CD14-positive monocyte (primary cell): Measurements from ENCODE around the gene ZNF474. TPM values are rescaled to one million over a fixed set of nuclear protein-coding genes. Genes with fewer than 3 reads are reported as not detected.

Experiments used
- DNase-seq, 3 donors: peaks; one replicate each; pipeline ENCODE4 v3.0.0-alpha.2; 2011 to 2022
- H2AFZ ChIP-seq: 2 replicates; pipeline ENCODE4 v1.6.0; 2012; ENCODE audit warnings: mild to moderate bottlenecking, low read depth, low read length, inconsistent platforms; ENCODE audit not compliant: insufficient read depth, poor library complexity, severe bottlenecking
- H3K27ac ChIP-seq, 2 donors: 1 replicate in 1 of 2; 2 replicates in 1 of 2; pipeline ENCODE4 v1.5.1; 2012 to 2013; ENCODE audit warnings: low read length in 2 of 2, control low read depth in 1 of 2, inconsistent platforms in 1 of 2, low read depth in 1 of 2, mild to moderate bottlenecking in 1 of 2
- H3K27me3 ChIP-seq, 2 donors: one replicate each; pipeline versions ENCODE4 v1.6.0 to v1.6.1; 2011 to 2013; ENCODE audit warnings: low read length in 2 of 2; ENCODE audit not compliant: control insufficient read depth in 2 of 2, insufficient read depth in 2 of 2
- H3K36me3 ChIP-seq, 2 donors: replicated peaks in 1 of 2; 1 replicate in 1 of 2; 2 replicates in 1 of 2; pipeline versions ENCODE4 v1.5.1 to v1.6.1; 2012 to 2013; ENCODE audit warnings: low read length in 2 of 2, control low read depth in 1 of 2, inconsistent platforms in 1 of 2, mild to moderate bottlenecking in 1 of 2; ENCODE audit not compliant: insufficient read depth in 2 of 2, control insufficient read depth in 1 of 2
- H3K4me1 ChIP-seq, 2 donors: 1 replicate in 1 of 2; 2 replicates in 1 of 2; pipeline versions ENCODE4 v1.5.1 to v1.6.1; 2012 to 2013; ENCODE audit warnings: low read length in 2 of 2, control low read depth in 1 of 2, inconsistent platforms in 1 of 2, mild to moderate bottlenecking in 1 of 2, moderate library complexity in 1 of 2; ENCODE audit not compliant: insufficient read depth in 2 of 2, control insufficient read depth in 1 of 2
- H3K4me2 ChIP-seq: replicated peaks from 2 replicates; pipeline ENCODE3; 2012; ENCODE audit warnings: low read length, moderate library complexity, mild to moderate bottlenecking; ENCODE audit not compliant: poor library complexity, severe bottlenecking; ENCODE audit errors: extremely low read depth
- H3K4me3 ChIP-seq, 3 experiments: fragments of 200-600 bp in 1 of 3; sonication (generic) in 1 of 3; replicated peaks in 1 of 3; 1 replicate in 2 of 3; 2 replicates in 1 of 3; pipeline ENCODE4 v1.5.1; 2011 to 2013; ENCODE audit warnings: low read length in 3 of 3, mild to moderate bottlenecking in 3 of 3, control low read depth in 2 of 3, low read depth in 2 of 3, inconsistent platforms in 1 of 3, moderate library complexity in 1 of 3
- H3K79me2 ChIP-seq: 2 replicates; pipeline ENCODE4 v1.6.0; 2012; ENCODE audit warnings: mild to moderate bottlenecking, control low read depth, inconsistent platforms, low read length, moderate library complexity; ENCODE audit not compliant: insufficient read depth
- H3K9ac ChIP-seq: 2 replicates; pipeline ENCODE4 v1.6.0; 2017; ENCODE audit warnings: low read length, mild to moderate bottlenecking; ENCODE audit not compliant: insufficient read depth, poor library complexity, severe bottlenecking
- H3K9me3 ChIP-seq, 2 donors: replicated peaks in 1 of 2; 1 replicate in 1 of 2; 2 replicates in 1 of 2; pipeline versions ENCODE4 v1.5.1 to v1.6.1; 2012 to 2013; ENCODE audit warnings: low read length in 2 of 2, control low read depth in 1 of 2; ENCODE audit not compliant: control insufficient read depth in 1 of 2, insufficient read depth in 1 of 2
- H4K20me1 ChIP-seq: 2 replicates; pipeline ENCODE4 v1.6.0; 2012; ENCODE audit warnings: mild to moderate bottlenecking, low read length, control low read depth, moderate library complexity; ENCODE audit not compliant: insufficient read depth
- H3K27ac Mint-ChIP-seq, 7 donors: one replicate each; pipeline ENCODE4 v1.8.0; 2020; ENCODE audit warnings: mild to moderate bottlenecking in 7 of 7, mixed read lengths in 7 of 7, moderate library complexity in 6 of 7, inconsistent platforms in 2 of 7
- H3K27me3 Mint-ChIP-seq, 3 donors: one replicate each; pipeline ENCODE4 v1.8.0; 2021 to 2022; ENCODE audit warnings: low read depth in 3 of 3, mild to moderate bottlenecking in 3 of 3, mixed read lengths in 3 of 3, moderate library complexity in 3 of 3, inconsistent platforms in 1 of 3
- H3K36me3 Mint-ChIP-seq, 2 donors: one replicate each; pipeline ENCODE4 v1.8.0; 2020; ENCODE audit warnings: mixed read lengths in 2 of 2, inconsistent platforms in 1 of 2, mild to moderate bottlenecking in 1 of 2
- H3K4me1 Mint-ChIP-seq: one replicate; pipeline ENCODE4 v1.8.0; 2020; ENCODE audit warnings: mild to moderate bottlenecking, mixed read lengths
- H3K4me3 Mint-ChIP-seq, 2 donors: one replicate each; pipeline ENCODE4 v1.8.0; 2020; ENCODE audit warnings: mild to moderate bottlenecking in 2 of 2, mixed read lengths in 2 of 2, moderate library complexity in 1 of 2
- H3K9me3 Mint-ChIP-seq, 7 donors: one replicate each; pipeline ENCODE4 v1.8.0; 2020 to 2022; ENCODE audit warnings: mixed read lengths in 7 of 7, mild to moderate bottlenecking in 6 of 7, moderate library complexity in 6 of 7, inconsistent platforms in 2 of 7
- WGBS: methylation state at CpG from one replicate; pipeline ENCODE4 v1.1.5; 2013; ENCODE audit warnings: missing lambda C conversion rate; ENCODE audit not compliant: insufficient coverage; 5-methylcytosine and 5-hydroxymethylcytosine counted together
- intact Hi-C, 2 donors: fragments of 100-400 bp; cut with micrococcal nuclease; formaldehyde crosslinking; loops; one replicate each; pipeline versions ENCODE4 v1.15.0 to v1.15.1; 2023
- polyA plus RNA-seq, 3 donors: library from polyadenylated mRNA; depleted of rRNA in 1 of 3; unstranded in 2 of 3; stranded (reverse) in 1 of 3; fragments of 300-500 nt in 2 of 3; fragments of >200 nt in 1 of 3; fragmentation: Illumina TruSeq in 2 of 3; gene quantifications; 1 replicate in 2 of 3; 2 replicates in 1 of 3; pipeline ENCODE4 v1.2.3, GENCODE V29; 2012 to 2021
- TF ChIP-seq, protein P1 (sequence below): fragments of 200-600 bp; IDR thresholded peaks from one replicate; pipeline ENCODE4 v1.8.0; 2022; ENCODE audit warnings: antibody characterized with exemption, mild to moderate bottlenecking

The ZNF474 gene
- polyA plus RNA-seq, 3 donors, result 0.09 TPM; not detected in 2

DNA sequence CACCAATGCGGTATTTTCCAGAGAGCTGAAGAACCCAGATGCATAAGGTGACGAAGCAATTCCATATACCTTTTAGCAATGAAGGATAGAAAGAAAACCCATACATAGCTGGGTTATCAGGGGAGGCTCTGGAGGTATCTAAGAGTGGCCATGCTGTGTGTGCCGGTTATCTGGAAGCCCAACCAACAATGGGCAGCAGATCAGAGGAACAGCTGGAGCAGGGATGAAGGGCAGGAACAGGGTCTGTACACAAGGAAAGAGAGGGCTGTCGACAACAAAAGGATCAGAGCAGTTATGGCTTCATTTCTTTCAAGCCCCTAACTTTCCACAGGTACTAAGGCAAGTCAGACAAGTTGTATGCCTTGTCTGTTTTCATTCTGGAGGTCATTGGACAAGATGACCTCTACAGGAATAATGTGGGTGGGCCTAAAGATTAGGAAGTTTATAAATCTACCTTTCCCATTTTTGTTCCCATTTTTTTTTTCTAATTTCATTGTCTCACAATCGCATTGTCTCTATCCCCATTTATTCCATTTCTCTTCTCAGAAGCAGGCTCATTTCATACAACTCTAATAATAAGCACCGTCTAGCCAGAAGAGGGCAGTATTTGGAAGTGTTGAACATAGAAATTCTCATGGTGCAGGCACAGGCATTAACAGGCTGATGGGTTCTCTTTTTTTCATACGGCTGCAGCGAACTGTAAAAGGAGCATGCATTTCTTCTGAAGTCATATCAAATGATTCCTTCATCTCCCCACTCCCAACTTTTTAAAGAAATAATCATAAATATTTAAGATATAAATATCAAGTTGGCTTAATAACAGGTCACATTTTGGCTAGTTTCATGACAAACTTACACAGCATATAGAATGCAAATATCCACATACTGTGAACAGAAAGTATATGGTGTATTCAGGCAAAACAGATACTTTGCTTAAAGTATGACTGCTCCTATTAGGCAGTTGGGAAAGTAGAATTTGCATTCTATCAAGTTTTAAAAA is 63.5 kb downstream of the ZNF474 start:
- Histone ChIP-seq H3K79me2 (no peaks in the 10 kb centered on the region), H3K4me2 (no peak overlapping the region), H3K9me3 (no peaks in the 10 kb centered on the region), H3K36me3 (no peaks in the 10 kb centered on the region), H3K9ac (no peak overlapping the region), H3K27ac (no peak overlapping the region), H3K27me3 (no peaks in the 10 kb centered on the region), H3K4me3 (no peak overlapping the region), H2AFZ (no peak overlapping the region), H3K4me1 (no peaks in the 10 kb centered on the region), H4K20me1 (no peaks in the 10 kb centered on the region)
- Mint-ChIP-seq H3K36me3 (no peaks in the 10 kb centered on the region), H3K27me3 (peaks cover 0 to 6% (median 0%) of the 10 kb centered on the region in 3 donors), H3K27ac (no peak overlapping the region), H3K4me1 (no peaks in the 10 kb centered on the region), H3K4me3 (no peak overlapping the region), H3K9me3 (no peaks in the 10 kb centered on the region)
- TF ChIP-seq, protein P1, sequence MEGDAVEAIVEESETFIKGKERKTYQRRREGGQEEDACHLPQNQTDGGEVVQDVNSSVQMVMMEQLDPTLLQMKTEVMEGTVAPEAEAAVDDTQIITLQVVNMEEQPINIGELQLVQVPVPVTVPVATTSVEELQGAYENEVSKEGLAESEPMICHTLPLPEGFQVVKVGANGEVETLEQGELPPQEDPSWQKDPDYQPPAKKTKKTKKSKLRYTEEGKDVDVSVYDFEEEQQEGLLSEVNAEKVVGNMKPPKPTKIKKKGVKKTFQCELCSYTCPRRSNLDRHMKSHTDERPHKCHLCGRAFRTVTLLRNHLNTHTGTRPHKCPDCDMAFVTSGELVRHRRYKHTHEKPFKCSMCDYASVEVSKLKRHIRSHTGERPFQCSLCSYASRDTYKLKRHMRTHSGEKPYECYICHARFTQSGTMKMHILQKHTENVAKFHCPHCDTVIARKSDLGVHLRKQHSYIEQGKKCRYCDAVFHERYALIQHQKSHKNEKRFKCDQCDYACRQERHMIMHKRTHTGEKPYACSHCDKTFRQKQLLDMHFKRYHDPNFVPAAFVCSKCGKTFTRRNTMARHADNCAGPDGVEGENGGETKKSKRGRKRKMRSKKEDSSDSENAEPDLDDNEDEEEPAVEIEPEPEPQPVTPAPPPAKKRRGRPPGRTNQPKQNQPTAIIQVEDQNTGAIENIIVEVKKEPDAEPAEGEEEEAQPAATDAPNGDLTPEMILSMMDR, result peak; percentile 56
- intact Hi-C loops, result no loop called here
- peak in 1 of 3 donors; percentile 1 for DNase-seq
- 100% methylated on average over 1 of the region's 8 CpGs for WGBS

DNA sequence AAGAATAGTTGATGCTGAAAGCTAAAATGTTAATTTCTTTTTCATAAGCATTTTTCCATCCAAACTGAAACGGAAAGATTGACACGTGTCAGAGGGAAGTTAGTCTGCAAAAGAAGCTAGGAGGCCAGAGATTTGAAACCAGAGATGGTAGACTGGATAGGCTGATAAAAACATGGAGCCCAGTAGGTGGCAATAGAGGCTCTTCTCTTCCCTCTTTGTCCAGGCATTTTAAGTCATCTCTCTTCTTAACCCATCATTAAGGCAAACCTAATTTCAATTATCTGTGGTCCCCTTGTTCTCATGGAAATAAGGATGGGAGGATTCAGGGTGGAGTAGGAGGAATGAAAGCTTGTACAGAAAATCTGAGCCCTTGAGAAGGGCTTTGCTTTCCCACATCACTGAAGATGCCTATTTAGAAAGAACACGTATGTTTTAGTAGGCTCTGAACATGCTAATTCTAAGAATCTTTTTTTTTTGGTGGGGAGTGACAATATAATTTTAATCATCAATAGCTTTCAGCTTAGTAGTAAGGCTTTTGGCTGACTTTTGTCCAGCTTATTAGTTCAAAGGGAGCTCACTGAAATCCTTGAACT is 66.6 kb downstream of the ZNF474 start:
- Histone ChIP-seq H4K20me1 (no peaks in the 10 kb centered on the region), H2AFZ (no peak overlapping the region), H3K4me2 (no peak overlapping the region), H3K9me3 (no peaks in the 10 kb centered on the region), H3K36me3 (no peaks in the 10 kb centered on the region), H3K27ac (no peak overlapping the region), H3K27me3 (no peaks in the 10 kb centered on the region), H3K9ac (no peak overlapping the region), H3K4me1 (no peaks in the 10 kb centered on the region), H3K79me2 (no peaks in the 10 kb centered on the region), H3K4me3 (no peak overlapping the region)
- WGBS, result no CpG with 5 or more reads among the region's 3 CpGs
- peaks cover 0 to 8% (median 0%) of the 10 kb centered on the region in 3 donors for H3K27me3 Mint-ChIP-seq
- no peaks in the 10 kb centered on the region for H3K36me3 Mint-ChIP-seq
- intact Hi-C loops, result no loop called here
- TF ChIP-seq, protein P1, result peak; percentile 19
- no peaks in the 10 kb centered on the region for H3K9me3 Mint-ChIP-seq
- no peaks in the 10 kb centered on the region for H3K4me1 Mint-ChIP-seq
- H3K4me3 Mint-ChIP-seq, result no peak overlapping the region
- DNase-seq, result no peak
- H3K27ac Mint-ChIP-seq, result no peak overlapping the region
